Transverse colon (tissue), 4 donors: ENCODE data around the gene VPREB3. TPM values are rescaled to one million over a fixed set of nuclear protein-coding genes. Genes with fewer than 3 reads are reported as not detected.

Experiments used
- DNase-seq: peaks from one replicate; pipeline ENCODE4 v3.0.0-alpha.2; 2019
- H3K27ac ChIP-seq, 4 donors: fragments of 200-600 bp; sonication (generic); 2 replicates each; pipeline ENCODE4 v1.5.1; 2016 to 2018; ENCODE audit warnings: inconsistent platforms in 4 of 4
- H3K27me3 ChIP-seq: fragments of 200-600 bp; sonication (generic); 2 replicates; pipeline ENCODE4 v1.5.1; 2017; ENCODE audit warnings: inconsistent platforms
- H3K36me3 ChIP-seq, 4 donors: fragments of 200-600 bp; sonication (generic); 2 replicates each; pipeline ENCODE4 v1.5.1; 2017 to 2019; ENCODE audit warnings: inconsistent platforms in 4 of 4
- H3K4me1 ChIP-seq, 4 donors: fragments of 200-600 bp; sonication (generic); 2 replicates each; pipeline ENCODE4 v1.5.1; 2017 to 2020; ENCODE audit warnings: inconsistent platforms in 4 of 4
- H3K4me3 ChIP-seq, 4 donors: fragments of 200-600 bp; sonication (generic); 1 replicate in 1 of 4; 2 replicates in 3 of 4; pipeline versions ENCODE4 v1.5.1 to v1.6.1; 2017 to 2019; ENCODE audit warnings: inconsistent platforms in 4 of 4
- H3K9me3 ChIP-seq, 2 donors: fragments of 200-600 bp; sonication (generic); 2 replicates each; pipeline ENCODE4 v1.5.1; 2017 to 2019; ENCODE audit warnings: inconsistent platforms in 2 of 2
- EP300 ChIP-seq: sonication (generic); formaldehyde crosslinking; IDR thresholded peaks from one replicate; pipeline ENCODE4 v1.6.1; 2017; ENCODE audit warnings: antibody characterized with exemption, low read depth
- POLR2A ChIP-seq: fragments of 450-650 bp; IDR thresholded peaks from one replicate; pipeline ENCODE4 v1.6.1; 2016; ENCODE audit warnings: antibody characterized with exemption, mild to moderate bottlenecking, moderate library complexity
- POLR2AphosphoS5 ChIP-seq, 3 donors: sonication (generic); formaldehyde crosslinking; IDR thresholded peaks; one replicate each; pipeline ENCODE4 v1.6.1; 2016; ENCODE audit warnings: antibody characterized with exemption in 3 of 3
- WGBS, 2 donors: methylation state at CpG; one replicate each; pipeline ENCODE4 v1.1.5; 2018; ENCODE audit warnings: low coverage in 1 of 2; 5-methylcytosine and 5-hydroxymethylcytosine counted together
- in situ Hi-C, 4 donors: fragments of 200-750 bp; cut with MboI; loops; one replicate each; pipeline versions ENCODE4 v1.15.0 to v1.15.1; 2017; ENCODE audit warnings: low sequenced_read_pairs in 3 of 4, low pct_ligation_motif_present in 1 of 4, low pct_unique_long_range_greater_than_20kb in 1 of 4
- intact Hi-C: fragments of 100-400 bp; cut with DNase I; formaldehyde crosslinking; loops from one replicate; pipeline ENCODE4 v1.15.1; 2023; ENCODE audit warnings: low total_unique reads
- total RNA-seq, 4 donors: library from RNA; depleted of rRNA; stranded (reverse); fragments of >200 nt; gene quantifications; one replicate each; pipeline ENCODE4 v1.1.0, GENCODE V29; 2016
- TF ChIP-seq, protein P1 (sequence below), 5 experiments: fragments of 200-600 bp in 3 of 5; fragments of 450-650 bp in 2 of 5; sonication (generic) in 3 of 5; IDR thresholded peaks; 1 replicate in 2 of 5; 2 replicates in 3 of 5; pipeline ENCODE4 v1.5.1; 2016 to 2017; ENCODE audit warnings: antibody characterized with exemption in 5 of 5, inconsistent platforms in 3 of 5, mild to moderate bottlenecking in 2 of 5, moderate library complexity in 1 of 5

VPREB3 gene
- total RNA-seq, 4 donors from 2014 or later: 2.6 to 5.4 TPM; not detected in 2

DNA sequence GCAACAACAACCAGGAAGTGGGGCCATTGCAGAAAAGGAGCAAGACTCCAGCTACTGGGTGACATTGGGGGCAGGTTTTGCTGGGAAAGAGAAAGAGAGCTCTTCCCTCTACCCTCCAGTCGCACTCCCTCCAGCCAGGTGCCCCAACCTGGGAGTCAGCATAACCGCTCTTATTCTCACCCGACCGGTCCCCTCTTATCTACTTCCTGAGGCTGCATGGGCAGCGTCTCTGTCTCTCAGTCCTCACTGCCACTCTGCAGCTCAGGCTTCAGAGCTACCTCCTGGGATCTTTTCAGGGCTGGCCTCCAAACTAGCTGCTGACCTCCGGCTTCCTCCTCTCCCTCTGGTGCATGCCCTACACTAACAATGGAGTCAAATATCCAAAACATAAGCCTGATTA, 8.4 kb downstream of the VPREB3 start:
- in situ Hi-C loops (no loop called here), intact Hi-C loops (no loop called here)
- DNase-seq: no peak
- H3K4me3 ChIP-seq: no peak overlapping the region
- no peak overlapping the region for H3K27ac ChIP-seq
- no peaks in the 10 kb centered on the region for H3K9me3 ChIP-seq
- TF ChIP-seq, protein P1, sequence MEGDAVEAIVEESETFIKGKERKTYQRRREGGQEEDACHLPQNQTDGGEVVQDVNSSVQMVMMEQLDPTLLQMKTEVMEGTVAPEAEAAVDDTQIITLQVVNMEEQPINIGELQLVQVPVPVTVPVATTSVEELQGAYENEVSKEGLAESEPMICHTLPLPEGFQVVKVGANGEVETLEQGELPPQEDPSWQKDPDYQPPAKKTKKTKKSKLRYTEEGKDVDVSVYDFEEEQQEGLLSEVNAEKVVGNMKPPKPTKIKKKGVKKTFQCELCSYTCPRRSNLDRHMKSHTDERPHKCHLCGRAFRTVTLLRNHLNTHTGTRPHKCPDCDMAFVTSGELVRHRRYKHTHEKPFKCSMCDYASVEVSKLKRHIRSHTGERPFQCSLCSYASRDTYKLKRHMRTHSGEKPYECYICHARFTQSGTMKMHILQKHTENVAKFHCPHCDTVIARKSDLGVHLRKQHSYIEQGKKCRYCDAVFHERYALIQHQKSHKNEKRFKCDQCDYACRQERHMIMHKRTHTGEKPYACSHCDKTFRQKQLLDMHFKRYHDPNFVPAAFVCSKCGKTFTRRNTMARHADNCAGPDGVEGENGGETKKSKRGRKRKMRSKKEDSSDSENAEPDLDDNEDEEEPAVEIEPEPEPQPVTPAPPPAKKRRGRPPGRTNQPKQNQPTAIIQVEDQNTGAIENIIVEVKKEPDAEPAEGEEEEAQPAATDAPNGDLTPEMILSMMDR (IDR thresholded peaks at IDR 0.05): no peak
- no peak for TF ChIP-seq POLR2AphosphoS5 (IDR thresholded peaks at IDR 0.05)
- TF ChIP-seq EP300: no peak
- no peak for TF ChIP-seq POLR2A
- H3K4me1 ChIP-seq: peaks cover 4 to 11% (median 9%) of the 10 kb centered on the region in 4 donors
- H3K27me3 ChIP-seq: no peaks in the 10 kb centered on the region
- H3K36me3 ChIP-seq: peaks cover 0 to 14% (median 0%) of the 10 kb centered on the region in 4 donors
- 75 to 93% methylated on average over 5 to 6 of the region's 6 CpGs for WGBS, 2 donors

DNA sequence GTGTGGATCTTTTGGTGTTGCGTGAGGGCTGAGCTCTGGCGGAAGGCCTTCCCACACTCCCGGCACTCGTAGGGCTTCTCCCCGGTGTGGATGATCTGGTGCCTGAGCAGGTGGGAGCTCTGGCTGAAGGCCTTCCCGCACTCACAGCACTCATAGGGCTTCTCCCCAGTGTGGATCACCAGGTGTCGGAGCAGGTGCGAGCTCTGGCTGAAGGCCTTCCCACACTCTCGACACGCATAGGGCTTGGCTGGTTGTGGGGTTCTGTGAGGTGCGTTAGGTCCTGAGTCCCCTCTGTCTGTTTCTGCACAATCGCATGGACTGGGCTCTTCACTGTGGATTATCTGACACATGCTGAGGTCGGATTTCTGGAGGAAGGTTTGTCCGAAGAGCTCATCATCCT, 9.7 kb downstream of the VPREB3 start:
- Histone ChIP-seq H3K9me3 (no peaks in the 10 kb centered on the region), H3K4me3 (no peak overlapping the region), H3K27me3 (no peaks in the 10 kb centered on the region), H3K27ac (no peak overlapping the region), H3K36me3 (peaks cover 0 to 14% (median 0%) of the 10 kb centered on the region in 4 donors), H3K4me1 (no peaks in the 10 kb centered on the region)
- in situ Hi-C loops (no loop called here), intact Hi-C loops (no loop called here)
- TF ChIP-seq, protein P1 (IDR thresholded peaks at IDR 0.05): no peak
- TF ChIP-seq EP300 (no peak), POLR2A (no peak), POLR2AphosphoS5 (IDR thresholded peaks at IDR 0.05) (no peak)
- WGBS, 2 donors: 97% methylated on average over 14 of the region's 14 CpGs; no CpG with 5 or more reads in 1 of the 2 donors
- no peak for DNase-seq

- no peak for DNase-seq
- Histone ChIP-seq H3K9me3 (no peaks in the 10 kb centered on the region), H3K4me3 (no peak overlapping the region), H3K27me3 (no peaks in the 10 kb centered on the region), H3K27ac (no peak overlapping the region), H3K4me1 (no peaks in the 10 kb centered on the region), H3K36me3 (peaks cover 0 to 14% (median 0%) of the 10 kb centered on the region in 4 donors)
- intact Hi-C loops (no loop called here), in situ Hi-C loops (no loop called here)
- WGBS, 2 donors: 98 to 100% methylated on average over 3 to 12 of the region's 13 CpGs
- TF ChIP-seq EP300 (no peak), POLR2AphosphoS5 (IDR thresholded peaks at IDR 0.05) (no peak), POLR2A (no peak)
- TF ChIP-seq, protein P1 (IDR thresholded peaks at IDR 0.05): no peak
These were observed 10.2 kb downstream of the VPREB3 start for GRCh38 chr22:23744001-23744400.

- intact Hi-C loops (no loop called here), in situ Hi-C loops (no loop called here)
- H3K4me3 ChIP-seq: no peak overlapping the region
- no peak for TF ChIP-seq POLR2AphosphoS5 (IDR thresholded peaks at IDR 0.05)
- TF ChIP-seq, protein P1 (IDR thresholded peaks at IDR 0.05): no peak
- no peak for TF ChIP-seq EP300
- no peak for TF ChIP-seq POLR2A
- no peaks in the 10 kb centered on the region for H3K9me3 ChIP-seq
- no peak overlapping the region for H3K27ac ChIP-seq
- H3K36me3 ChIP-seq: peaks cover 0 to 14% (median 0%) of the 10 kb centered on the region in 4 donors
- no peak for DNase-seq
- H3K27me3 ChIP-seq: no peaks in the 10 kb centered on the region
- 77% methylated on average over 2 of the region's 2 CpGs; no CpG with 5 or more reads in 1 of the 2 donors for WGBS, 2 donors
- H3K4me1 ChIP-seq: no peaks in the 10 kb centered on the region
These were observed 10.9 kb downstream of the VPREB3 start for GRCh38 chr22:23743303-23743705.
